CD8-positive, alpha-beta memory T cell (primary cell): Measurements from ENCODE around the gene YPEL4. TPM values are rescaled to one million over a fixed set of nuclear protein-coding genes. Genes with fewer than 3 reads are reported as not detected.

Experiments used
- CTCF ChIA-PET: fragments of 350-600 bp; sonication (Branson Sonifier 250); formaldehyde crosslinking; loops from one replicate; lab custom pipeline; 2021; ENCODE audit warnings: antibody characterized with exemption; lab: Charles Lee
- POLR2A ChIA-PET: fragments of 350-600 bp; sonication (Branson Sonifier 250); formaldehyde crosslinking; loops from one replicate; lab custom pipeline; 2021; ENCODE audit warnings: antibody characterized with exemption; lab: Charles Lee
- DNase-seq, 5 donors: peaks; one replicate each; pipeline versions ENCODE4 v3.0.0 to v3.0.0-alpha.2; 2020 to 2022; ENCODE audit warnings: mixed read lengths in 1 of 5
- H3K27ac ChIP-seq: one replicate; pipeline ENCODE4 v1.7.0; 2013; ENCODE audit warnings: low read depth, mild to moderate bottlenecking, low read length, moderate library complexity
- H3K27me3 ChIP-seq: 2 replicates; pipeline ENCODE4 v1.7.0; 2013; ENCODE audit warnings: low read length, mild to moderate bottlenecking; ENCODE audit not compliant: insufficient read depth, poor library complexity, severe bottlenecking
- H3K36me3 ChIP-seq: 2 replicates; pipeline ENCODE4 v1.7.0; 2013; ENCODE audit warnings: mild to moderate bottlenecking, low read length, moderate library complexity; ENCODE audit not compliant: insufficient read depth
- H3K4me1 ChIP-seq: 2 replicates; pipeline ENCODE4 v1.7.0; 2013; ENCODE audit warnings: mild to moderate bottlenecking, low read length, moderate library complexity; ENCODE audit not compliant: insufficient read depth
- H3K4me3 ChIP-seq: 2 replicates; pipeline ENCODE4 v1.7.0; 2013; ENCODE audit warnings: mild to moderate bottlenecking, low read length
- H3K9me3 ChIP-seq: 2 replicates; pipeline ENCODE4 v1.7.0; 2013; ENCODE audit warnings: mild to moderate bottlenecking, low read length
- H3K27ac Mint-ChIP-seq, 8 donors: one replicate each; pipeline ENCODE4 v1.8.0; 2020 to 2021; ENCODE audit warnings: mixed read lengths in 8 of 8, mild to moderate bottlenecking in 6 of 8, inconsistent platforms in 3 of 8, moderate library complexity in 3 of 8
- H3K27me3 Mint-ChIP-seq, 2 donors: one replicate each; pipeline ENCODE4 v1.8.0; 2020 to 2021; ENCODE audit warnings: mixed read lengths in 2 of 2, mild to moderate bottlenecking in 1 of 2, moderate library complexity in 1 of 2
- H3K36me3 Mint-ChIP-seq, 3 donors: one replicate each; pipeline ENCODE4 v1.8.0; 2020 to 2021; ENCODE audit warnings: mixed read lengths in 3 of 3, inconsistent platforms in 1 of 3, mild to moderate bottlenecking in 1 of 3
- H3K4me1 Mint-ChIP-seq, 3 donors: one replicate each; pipeline ENCODE4 v1.8.0; 2020 to 2021; ENCODE audit warnings: mixed read lengths in 3 of 3, inconsistent platforms in 1 of 3, mild to moderate bottlenecking in 1 of 3
- H3K4me3 Mint-ChIP-seq, 7 donors: one replicate each; pipeline ENCODE4 v1.8.0; 2020 to 2021; ENCODE audit warnings: mixed read lengths in 7 of 7, mild to moderate bottlenecking in 6 of 7, moderate library complexity in 4 of 7, inconsistent platforms in 2 of 7
- H3K9me3 Mint-ChIP-seq, 5 donors: one replicate each; pipeline ENCODE4 v1.8.0; 2020 to 2022; ENCODE audit warnings: mixed read lengths in 5 of 5, mild to moderate bottlenecking in 3 of 5, moderate library complexity in 2 of 5, inconsistent platforms in 1 of 5
- polyA plus RNA-seq: library from polyadenylated mRNA; unstranded; fragments of 300-500 nt; fragmentation: Illumina TruSeq; gene quantifications from one replicate; pipeline ENCODE4 v1.2.3, GENCODE V29; 2021
- total RNA-seq, 2 experiments: library from RNA; stranded (reverse); gene quantifications; one replicate each; pipeline ENCODE4 v1.2.3, GENCODE V29; 2021

Gene YPEL4
- total and polyA plus RNA-seq, 3 experiments from 2014 or later: 0.37 to 1.7 (median 1.0) TPM

- CTCF ChIA-PET: interaction anchor here (1.6 to 7.6 kb wide), 5 partner anchors 11 to 188 kb away, joined by 5 to 144 read pairs (median 15); partner anchors contain the start of genes CLP1 and UBE2L6
- Mint-ChIP-seq H3K36me3 (peaks cover 0 to 4% (median 2%) of the 10 kb centered on the region in 3 donors), H3K9me3 (no peaks in the 10 kb centered on the region), H3K27ac (peak overlapping the region in 2 of 8 donors; percentile 61 to 81), H3K4me3 (no peak overlapping the region), H3K27me3 (peaks cover 39 to 54% of the 10 kb centered on the region in 2 donors), H3K4me1 (peaks cover 22 to 48% (median 26%) of the 10 kb centered on the region in 3 donors)
- Histone ChIP-seq H3K27ac (no peak overlapping the region), H3K36me3 (no peaks in the 10 kb centered on the region), H3K4me1 (peaks cover 19% of the 10 kb centered on the region), H3K4me3 (no peak overlapping the region), H3K9me3 (no peaks in the 10 kb centered on the region), H3K27me3 (peaks cover 34% of the 10 kb centered on the region)
- POLR2A ChIA-PET: no interaction called here
- no peak for DNase-seq
Measured at GRCh38 chr11:57645689-57646085, 4.0 kb downstream of the YPEL4 start.

- H3K27ac Mint-ChIP-seq: peak overlapping the region in 3 of 8 donors; percentile 31 to 61 (median 54)
- ChIA-PET POLR2A (no interaction called here), CTCF (interaction anchor here (0.6 to 7.6 kb wide), 27 partner anchors 9 to 310 kb away, joined by 3 to 144 read pairs (median 4); partner anchors contain the start of genes CLP1, SSRP1 and UBE2L6)
- H3K27me3 Mint-ChIP-seq: peaks cover 38 to 54% of the 10 kb centered on the region in 2 donors
- DNase-seq: peak; percentile 74 to 89 (median 78)
- no peak overlapping the region for H3K27ac ChIP-seq
- H3K36me3 ChIP-seq: no peaks in the 10 kb centered on the region
- peaks cover 34% of the 10 kb centered on the region for H3K27me3 ChIP-seq
- H3K4me3 Mint-ChIP-seq: peak overlapping the region in 1 of 7 donors; percentile 53
- H3K4me1 ChIP-seq: peaks cover 12% of the 10 kb centered on the region
- no peak overlapping the region for H3K4me3 ChIP-seq
- no peaks in the 10 kb centered on the region for H3K9me3 ChIP-seq
- peaks cover 20 to 42% (median 25%) of the 10 kb centered on the region in 3 donors for H3K4me1 Mint-ChIP-seq
- no peaks in the 10 kb centered on the region for H3K9me3 Mint-ChIP-seq
- H3K36me3 Mint-ChIP-seq: peaks cover 0 to 4% (median 2%) of the 10 kb centered on the region in 3 donors
Measured at GRCh38 chr11:57644748-57645688, 4.7 kb downstream of the YPEL4 start.

- Mint-ChIP-seq H3K4me3 (peak overlapping the region in 1 of 7 donors; percentile 28), H3K9me3 (no peaks in the 10 kb centered on the region), H3K27me3 (peaks cover 36 to 52% of the 10 kb centered on the region in 2 donors), H3K36me3 (peaks cover 0 to 4% (median under 1%) of the 10 kb centered on the region in 3 donors), H3K27ac (no peak overlapping the region), H3K4me1 (peaks cover 13 to 39% (median 16%) of the 10 kb centered on the region in 3 donors)
- CTCF ChIA-PET: interaction anchor here (0.7 to 7.6 kb wide), 18 partner anchors 8 to 301 kb away, joined by 3 to 144 read pairs (median 4); partner anchors contain the start of genes CLP1 and UBE2L6
- Histone ChIP-seq H3K4me1 (peaks cover 9% of the 10 kb centered on the region), H3K4me3 (no peak overlapping the region), H3K27ac (no peak overlapping the region), H3K36me3 (no peaks in the 10 kb centered on the region), H3K27me3 (peaks cover 31% of the 10 kb centered on the region), H3K9me3 (no peaks in the 10 kb centered on the region)
- no peak for DNase-seq
- POLR2A ChIA-PET: no interaction called here
Measured at GRCh38 chr11:57643802-57644201, 5.9 kb downstream of the YPEL4 start.

GRCh38 chr11:57641011-57641807, 8.5 kb downstream of the YPEL4 start:
- Histone ChIP-seq H3K9me3 (no peaks in the 10 kb centered on the region), H3K4me1 (peaks cover 6% of the 10 kb centered on the region), H3K4me3 (no peak overlapping the region), H3K27me3 (peaks cover 11% of the 10 kb centered on the region), H3K36me3 (no peaks in the 10 kb centered on the region), H3K27ac (no peak overlapping the region)
- peak overlapping the region in 1 of 7 donors; percentile 62 for H3K4me3 Mint-ChIP-seq
- peaks cover 25 to 49% of the 10 kb centered on the region in 2 donors for H3K27me3 Mint-ChIP-seq
- H3K4me1 Mint-ChIP-seq: peaks cover 10 to 29% (median 12%) of the 10 kb centered on the region in 3 donors
- ChIA-PET CTCF (interaction anchor here (0.9 to 7.6 kb wide), 19 partner anchors 8 to 316 kb away, joined by 3 to 144 read pairs (median 4); partner anchors contain the start of genes RTN4RL2, TNKS1BP1, UBE2L6 and YPEL4), POLR2A (interaction anchor here (0.8 kb wide), 1 partner anchor 11 kb away, joined by 5 read pairs; no protein-coding TSS in a partner anchor)
- peak overlapping the region in 1 of 8 donors; percentile 22 for H3K27ac Mint-ChIP-seq
- peaks cover 0 to 4% (median 0%) of the 10 kb centered on the region in 3 donors for H3K36me3 Mint-ChIP-seq
- peak in 1 of 5 donors; percentile 39 for DNase-seq
- H3K9me3 Mint-ChIP-seq: no peaks in the 10 kb centered on the region

GRCh38 chr11:57640068-57640800, 9.5 kb downstream of the YPEL4 start:
- Histone ChIP-seq H3K27ac (no peak overlapping the region), H3K27me3 (peaks cover 7% of the 10 kb centered on the region), H3K4me3 (no peak overlapping the region), H3K36me3 (no peaks in the 10 kb centered on the region), H3K9me3 (no peaks in the 10 kb centered on the region), H3K4me1 (peaks cover 6% of the 10 kb centered on the region)
- no peak for DNase-seq
- CTCF ChIA-PET: interaction anchor here (0.9 to 7.6 kb wide), 17 partner anchors 8 to 315 kb away, joined by 3 to 144 read pairs (median 4); partner anchors contain the start of genes TNKS1BP1, UBE2L6 and YPEL4
- Mint-ChIP-seq H3K9me3 (no peaks in the 10 kb centered on the region), H3K4me3 (peak overlapping the region in 5 of 7 donors; percentile 12 to 84 (median 69)), H3K27me3 (peaks cover 27 to 41% of the 10 kb centered on the region in 2 donors), H3K27ac (peak overlapping the region in 1 of 8 donors; percentile 60), H3K36me3 (peaks cover 0 to 4% (median 0%) of the 10 kb centered on the region in 3 donors), H3K4me1 (peaks cover 10 to 26% (median 12%) of the 10 kb centered on the region in 3 donors)
- POLR2A ChIA-PET: interaction anchor here (1.1 kb wide), 1 partner anchor 109 kb away, joined by 3 read pairs; no protein-coding TSS in a partner anchor

GRCh38 chr11:57639321-57640067, 10.2 kb downstream of the YPEL4 start:
- no peaks in the 10 kb centered on the region for H3K9me3 Mint-ChIP-seq
- peak overlapping the region; percentile 82 to 93 (median 85) for H3K4me3 Mint-ChIP-seq
- POLR2A ChIA-PET: interaction anchor here (0.5 to 1.1 kb wide), 2 partner anchors 54 to 108 kb away, joined by 3 read pairs; no protein-coding TSS in a partner anchor
- Histone ChIP-seq H3K36me3 (no peaks in the 10 kb centered on the region), H3K27me3 (peaks cover 11% of the 10 kb centered on the region), H3K27ac (no peak overlapping the region), H3K4me3 (peak overlapping the region; percentile 67), H3K4me1 (peaks cover 6% of the 10 kb centered on the region), H3K9me3 (no peaks in the 10 kb centered on the region)
- peaks cover 10 to 26% (median 12%) of the 10 kb centered on the region in 3 donors for H3K4me1 Mint-ChIP-seq
- CTCF ChIA-PET: interaction anchor here (0.9 to 7.6 kb wide), 11 partner anchors 8 to 928 kb away, joined by 3 to 144 read pairs (median 12); partner anchors contain the start of genes UBE2L6 and YPEL4
- DNase-seq: no peak
- H3K36me3 Mint-ChIP-seq: peaks cover 0 to 4% (median 0%) of the 10 kb centered on the region in 3 donors
- H3K27me3 Mint-ChIP-seq: peaks cover 27 to 41% of the 10 kb centered on the region in 2 donors
- H3K27ac Mint-ChIP-seq: peak overlapping the region in 1 of 8 donors; percentile 56
